Kidney epithelial cell (primary cell): ENCODE data around the gene ZNF597. TPM values are rescaled to one million over a fixed set of nuclear protein-coding genes. Genes with fewer than 3 reads are reported as not detected.

ENCODE experiments used
- DNase-seq: peaks from one replicate; pipeline ENCODE4 v3.0.0-alpha.2; 2010; ENCODE audit warnings: low read depth
- H3K27me3 ChIP-seq: 2 replicates; pipeline ENCODE4 v1.6.0; 2011; ENCODE audit warnings: low read length; ENCODE audit not compliant: control insufficient read depth, insufficient read depth
- H3K36me3 ChIP-seq: 2 replicates; pipeline ENCODE4 v1.5.1; 2011; ENCODE audit warnings: low read length; ENCODE audit not compliant: control insufficient read depth, insufficient read depth
- H3K4me3 ChIP-seq: 2 replicates; pipeline ENCODE4 v1.5.1; 2011; ENCODE audit warnings: low read depth, mild to moderate bottlenecking, control low read depth, low read length
- total RNA-seq: library from RNA; depleted of rRNA; stranded (reverse); fragments of >200 nt; gene quantifications from 2 replicates; pipeline ENCODE4 v1.2.3, GENCODE V29; 2015
- TF ChIP-seq, protein P1 (sequence below): IDR thresholded peaks from 2 replicates; pipeline ENCODE4 v1.5.1; 2011; ENCODE audit warnings: mild to moderate bottlenecking, moderate library complexity, low read length, control low read depth, inconsistent platforms; ENCODE audit not compliant: insufficient read depth, poor library complexity, severe bottlenecking

Gene ZNF597
- total RNA-seq, 1 donor from 2014 or later: 1.7 TPM

DNA sequence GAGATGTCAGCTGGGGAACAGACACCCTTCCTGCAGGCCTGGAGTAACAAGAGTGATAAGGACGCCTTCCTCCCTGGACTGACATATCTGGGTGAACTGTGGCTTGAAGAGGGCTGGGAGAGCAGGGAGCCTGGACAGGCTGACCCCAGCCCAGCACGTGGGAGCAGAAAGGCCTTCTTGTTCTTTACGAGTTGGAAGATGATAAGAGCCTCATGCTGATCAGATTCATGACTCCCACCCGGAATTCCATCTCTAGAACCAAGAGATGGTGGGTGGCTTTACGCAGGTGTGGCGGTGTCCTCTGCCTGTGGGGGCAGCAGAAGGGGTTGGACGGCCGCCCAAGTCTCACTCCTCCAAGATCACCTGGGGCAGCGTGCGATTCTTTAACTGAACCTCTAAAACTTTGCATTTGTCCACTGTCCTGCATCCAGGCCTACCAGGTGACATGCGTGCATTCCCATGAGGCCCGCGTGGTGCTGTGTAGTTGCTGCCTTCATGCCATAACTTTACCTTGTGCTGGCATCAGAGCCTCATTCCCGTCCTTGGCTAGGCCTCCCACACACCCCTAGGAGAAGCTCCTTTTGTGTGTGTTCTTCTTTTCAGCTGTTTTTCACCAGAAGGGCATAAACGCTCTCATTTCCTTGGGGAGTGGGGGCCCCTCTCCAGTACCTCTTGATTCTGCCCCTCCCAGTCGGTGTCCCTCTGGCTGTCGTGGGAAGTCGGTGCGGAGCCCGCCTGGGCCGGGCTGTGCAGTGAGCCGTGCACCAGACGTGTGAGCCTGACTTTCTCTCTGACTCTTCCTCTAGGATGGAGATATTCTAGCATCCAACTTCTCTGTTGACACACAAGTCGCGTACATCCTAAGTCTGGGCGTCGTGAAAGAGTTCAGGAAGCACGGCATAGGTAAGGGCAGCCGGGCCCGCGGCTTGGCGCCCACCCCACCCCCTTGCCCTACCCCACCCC, 38.7 kb upstream of the ZNF597 start:
- Histone ChIP-seq H3K4me3 (no peak overlapping the region), H3K36me3 (peaks cover 5% of the 10 kb centered on the region), H3K27me3 (no peaks in the 10 kb centered on the region)
- no peak for DNase-seq
- TF ChIP-seq, protein P1, sequence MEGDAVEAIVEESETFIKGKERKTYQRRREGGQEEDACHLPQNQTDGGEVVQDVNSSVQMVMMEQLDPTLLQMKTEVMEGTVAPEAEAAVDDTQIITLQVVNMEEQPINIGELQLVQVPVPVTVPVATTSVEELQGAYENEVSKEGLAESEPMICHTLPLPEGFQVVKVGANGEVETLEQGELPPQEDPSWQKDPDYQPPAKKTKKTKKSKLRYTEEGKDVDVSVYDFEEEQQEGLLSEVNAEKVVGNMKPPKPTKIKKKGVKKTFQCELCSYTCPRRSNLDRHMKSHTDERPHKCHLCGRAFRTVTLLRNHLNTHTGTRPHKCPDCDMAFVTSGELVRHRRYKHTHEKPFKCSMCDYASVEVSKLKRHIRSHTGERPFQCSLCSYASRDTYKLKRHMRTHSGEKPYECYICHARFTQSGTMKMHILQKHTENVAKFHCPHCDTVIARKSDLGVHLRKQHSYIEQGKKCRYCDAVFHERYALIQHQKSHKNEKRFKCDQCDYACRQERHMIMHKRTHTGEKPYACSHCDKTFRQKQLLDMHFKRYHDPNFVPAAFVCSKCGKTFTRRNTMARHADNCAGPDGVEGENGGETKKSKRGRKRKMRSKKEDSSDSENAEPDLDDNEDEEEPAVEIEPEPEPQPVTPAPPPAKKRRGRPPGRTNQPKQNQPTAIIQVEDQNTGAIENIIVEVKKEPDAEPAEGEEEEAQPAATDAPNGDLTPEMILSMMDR: no peak

DNA sequence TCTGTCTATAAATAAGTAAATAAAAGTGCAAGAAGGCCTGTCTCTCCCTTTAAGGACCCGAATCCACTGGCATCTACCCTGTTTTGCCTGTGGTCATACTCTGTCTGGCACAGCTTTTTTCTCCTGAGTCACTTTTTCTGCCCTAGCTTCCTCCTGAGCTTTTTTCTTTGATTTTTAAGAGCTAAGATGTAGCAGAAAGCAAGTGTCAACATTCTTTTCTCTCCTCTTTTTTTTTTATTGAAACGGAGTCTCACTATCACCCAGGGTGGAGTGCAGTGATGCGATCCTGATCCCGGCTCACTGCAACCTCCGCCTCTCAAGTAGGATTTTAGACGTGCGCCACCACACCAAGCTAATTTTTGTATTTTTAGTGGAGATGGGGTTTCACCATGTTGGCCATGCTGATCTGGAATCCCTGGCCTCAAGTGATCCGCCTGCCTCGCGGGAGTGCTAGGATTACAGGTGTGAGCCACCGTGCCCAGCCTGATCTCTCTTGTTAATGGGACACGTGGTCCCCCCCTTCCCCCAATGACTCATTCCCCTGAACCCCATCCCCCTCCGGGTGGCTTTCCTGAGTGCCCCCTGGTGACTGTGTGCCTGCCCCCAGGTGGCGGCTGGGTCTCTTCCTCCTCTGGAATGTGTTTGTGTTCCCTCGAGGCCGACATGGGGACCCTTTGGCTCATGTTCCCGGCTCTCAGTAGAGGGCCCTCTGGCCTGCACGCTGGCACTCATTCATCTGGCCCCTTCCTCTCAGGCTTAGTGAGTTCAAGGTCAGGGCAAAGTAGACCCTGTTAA, 37.8 kb upstream of the ZNF597 start:
- no peaks in the 10 kb centered on the region for H3K27me3 ChIP-seq
- no peak for DNase-seq
- TF ChIP-seq, protein P1: no peak
- H3K36me3 ChIP-seq: peaks cover 5% of the 10 kb centered on the region
- H3K4me3 ChIP-seq: no peak overlapping the region

DNA sequence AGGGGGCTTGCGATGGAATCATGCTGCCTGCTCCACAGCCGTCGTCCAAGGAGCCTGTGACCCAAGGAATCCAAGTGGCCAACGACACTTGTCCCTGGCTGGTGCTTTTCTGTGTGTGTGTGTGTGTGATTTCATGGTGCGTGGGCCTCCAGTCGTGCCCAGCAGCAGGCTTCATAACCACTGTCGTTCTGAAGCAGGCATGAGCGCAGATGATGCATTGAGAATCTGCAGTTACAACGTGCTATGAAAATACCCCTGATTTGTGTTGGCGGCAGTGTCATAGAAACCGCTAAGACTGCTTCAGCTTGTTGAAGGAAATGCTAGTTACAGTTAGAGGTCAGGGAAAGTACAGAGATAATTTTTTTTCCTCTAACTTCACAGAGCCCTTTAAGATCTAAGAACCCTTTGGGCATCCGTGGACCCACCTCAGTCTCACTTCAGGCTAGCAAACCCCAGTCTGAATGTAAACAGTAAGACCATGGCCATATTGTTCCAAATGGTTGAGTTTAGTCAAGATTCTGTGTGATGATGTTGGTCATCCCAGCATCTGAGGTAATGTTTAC, 36.4 kb upstream of the ZNF597 start:
- DNase-seq: no peak
- Histone ChIP-seq H3K4me3 (no peak overlapping the region), H3K27me3 (no peaks in the 10 kb centered on the region), H3K36me3 (peaks cover 1% of the 10 kb centered on the region)
- TF ChIP-seq, protein P1: no peak

DNA sequence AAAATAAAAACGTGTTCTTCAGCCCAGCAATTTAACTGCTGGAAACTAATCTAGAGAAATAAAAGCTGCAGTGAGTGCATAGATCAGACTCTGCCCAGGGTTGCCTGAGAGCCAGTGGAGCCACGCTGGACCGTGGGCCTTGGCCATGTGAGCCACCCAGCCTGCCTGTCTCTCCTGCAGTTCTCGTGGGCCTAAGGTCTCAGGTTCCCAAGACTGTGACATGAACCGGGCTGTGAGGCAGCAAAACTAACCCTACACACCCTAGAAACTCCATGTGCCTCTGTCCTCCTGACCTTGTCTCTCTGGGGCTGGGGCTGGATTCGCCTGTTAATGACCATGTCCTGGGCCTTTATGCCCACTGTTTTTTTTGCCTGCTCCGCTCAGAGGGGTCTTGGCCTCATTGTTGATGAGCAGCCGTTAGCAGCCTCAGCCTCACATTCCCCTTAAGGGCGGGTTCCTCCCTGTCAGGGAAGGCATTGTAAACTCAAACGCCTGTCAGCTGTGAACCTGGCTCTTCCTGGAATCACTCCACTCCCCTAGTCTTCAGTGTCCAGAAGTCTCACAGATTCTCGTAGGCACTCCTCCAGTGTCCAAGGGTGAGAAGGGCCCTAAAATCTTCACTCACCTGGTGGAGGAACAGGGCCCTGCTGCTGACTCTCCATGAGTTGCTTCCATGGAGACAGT, 35.1 kb upstream of the ZNF597 start:
- TF ChIP-seq, protein P1: no peak
- DNase-seq: no peak
- H3K36me3 ChIP-seq: no peaks in the 10 kb centered on the region
- no peak overlapping the region for H3K4me3 ChIP-seq
- H3K27me3 ChIP-seq: no peaks in the 10 kb centered on the region

DNA sequence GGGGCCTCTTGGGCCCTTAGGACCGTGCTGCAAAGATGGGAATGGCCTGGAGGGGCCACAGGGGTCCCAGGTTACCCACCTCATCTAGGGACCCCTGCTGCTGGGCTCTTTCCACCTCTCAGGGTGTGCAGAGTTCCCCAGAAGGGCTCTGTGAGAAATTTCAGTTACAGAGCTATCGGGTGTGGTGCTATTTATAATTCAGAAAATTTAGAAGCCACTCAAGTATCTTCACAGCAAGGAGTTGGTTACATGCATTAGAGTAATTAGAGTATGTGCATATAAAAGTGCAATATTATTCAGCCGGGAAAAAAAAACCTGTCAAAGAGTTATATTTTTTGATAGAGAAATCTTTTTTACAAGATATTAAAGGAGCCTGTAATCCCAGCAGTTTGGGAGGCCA, 33.1 kb upstream of the ZNF597 start:
- no peaks in the 10 kb centered on the region for H3K36me3 ChIP-seq
- no peak for DNase-seq

More for the DNA sequence above, 33.1 kb upstream of the ZNF597 start:
- Histone ChIP-seq H3K4me3 (no peak overlapping the region), H3K27me3 (no peaks in the 10 kb centered on the region)
- TF ChIP-seq, protein P1: no peak
